NB4 (cell line): ENCODE measurements around the gene SLC2A4.

ENCODE experiments used
- DNase-seq: peaks from one replicate; pipeline ENCODE4 v3.0.0; 2010; ENCODE audit warnings: low read depth
- H3K4me3 ChIP-seq: one replicate; pipeline ENCODE4 v1.5.1; 2011; ENCODE audit warnings: mild to moderate bottlenecking, low read depth, low read length, moderate library complexity
- CTCF ChIP-seq: IDR thresholded peaks from one replicate; pipeline ENCODE4 v1.5.1; 2012; ENCODE audit warnings: low read depth, low read length
- MAX ChIP-seq: IDR thresholded peaks from 2 replicates; pipeline ENCODE4 v1.6.1; 2011; ENCODE audit warnings: low read depth, low read length
- MYC ChIP-seq: IDR thresholded peaks from 2 replicates; pipeline ENCODE4 v1.6.1; 2011; ENCODE audit warnings: low read depth, low read length
- POLR2A ChIP-seq: IDR thresholded peaks from 2 replicates; pipeline ENCODE4 v1.6.1; 2011; ENCODE audit warnings: mild to moderate bottlenecking; ENCODE audit not compliant: insufficient read length; ENCODE audit errors: extremely low read depth

SLC2A4 gene

GRCh38 chr17:7313088-7313889, 31.8 kb downstream of the SLC2A4 start:
- TF ChIP-seq MYC: no peak
- TF ChIP-seq MAX: no peak
- TF ChIP-seq CTCF: no peak
- TF ChIP-seq POLR2A: no peak
- H3K4me3 ChIP-seq: peak overlapping the region; percentile 73
- DNase-seq: peak; percentile 39

GRCh38 chr17:7313890-7314718, 32.6 kb downstream of the SLC2A4 start:
- peak; percentile 53 for DNase-seq
- TF ChIP-seq MYC: no peak
- TF ChIP-seq POLR2A: no peak
- no peak for TF ChIP-seq CTCF
- no peak for TF ChIP-seq MAX
- peak overlapping the region; percentile 73 for H3K4me3 ChIP-seq

GRCh38 chr17:7314719-7315569, 33.4 kb downstream of the SLC2A4 start, which contains the start of gene GPS2:
Gene GPS2, minus strand, starts transcription at chr17:7315360. Its CDS starts 308 bp downstream, at chr17:7315052.
- peak; percentile 56; the same call in 1 of the 2 replicates for TF ChIP-seq MYC
- peak; percentile 38; the same call in 1 of the 2 replicates for TF ChIP-seq MAX
- TF ChIP-seq POLR2A: peak; percentile 56
- TF ChIP-seq CTCF: no peak
- peak; percentile 87 for DNase-seq

GRCh38 chr17:7315570-7316235, 34.2 kb downstream of the SLC2A4 start:
- H3K4me3 ChIP-seq: peak overlapping the region; percentile 52
- no peak for DNase-seq
- TF ChIP-seq MAX (no peak), POLR2A (no peak), CTCF (no peak), MYC (no peak)

More at GRCh38 chr17:7314719-7315569, 33.4 kb downstream of the SLC2A4 start, which contains the start of gene GPS2:
- peak within 1 kb of the TSS; percentile 73 for H3K4me3 ChIP-seq

GRCh38 chr17:7317161-7317803, 35.8 kb downstream of the SLC2A4 start:
- no peak for DNase-seq
- TF ChIP-seq MAX (no peak), MYC (no peak), CTCF (no peak), POLR2A (no peak)
- H3K4me3 ChIP-seq: no peak overlapping the region
